ENCODE measurements around the gene GDPD1.
"Not testable (repeated sequence)": the region's sequence is repeated elsewhere in the genome, so short reads cannot be mapped to it uniquely, and the experiment has no call there.

The GDPD1 gene

DNA sequence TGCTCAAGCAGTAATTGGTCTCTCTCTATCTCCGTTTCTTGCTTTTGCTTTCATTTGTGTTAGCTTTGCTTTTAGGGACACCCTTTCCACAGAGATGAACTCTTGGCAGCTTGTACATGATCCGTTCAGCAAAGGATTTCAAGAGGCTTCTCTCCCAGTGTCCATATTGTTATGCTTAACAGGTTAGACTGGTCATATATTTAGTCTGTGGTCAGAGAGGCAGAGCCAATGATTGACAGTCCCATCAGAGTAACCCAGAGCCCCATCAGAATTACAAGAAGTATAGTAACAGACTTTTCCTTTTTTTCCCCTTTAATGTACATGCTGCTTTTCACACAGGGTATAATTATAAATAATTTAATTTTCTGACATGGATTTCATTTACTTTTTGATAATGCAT, 34.4 kb downstream of the GDPD1 start:
- DNase-seq = no peak

DNA sequence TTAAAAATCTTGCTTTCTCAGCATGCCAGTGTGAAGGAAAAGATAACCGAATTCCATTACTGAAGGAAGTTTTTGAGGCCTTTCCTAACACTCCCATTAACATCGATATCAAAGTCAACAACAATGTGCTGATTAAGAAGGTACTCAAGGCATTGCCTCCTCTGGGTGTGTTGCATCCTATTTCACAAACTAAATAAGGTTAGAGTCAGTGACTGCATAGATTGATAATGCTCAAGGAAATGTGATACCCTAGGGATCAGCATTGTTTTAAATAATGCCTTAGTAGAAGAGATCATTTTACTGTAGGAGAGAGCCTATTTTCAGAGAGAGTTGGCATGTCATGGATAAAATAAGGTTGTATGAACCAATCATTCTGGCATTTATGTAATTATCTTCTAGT, 36.8 kb downstream of the GDPD1 start:
- no peak for DNase-seq

DNA sequence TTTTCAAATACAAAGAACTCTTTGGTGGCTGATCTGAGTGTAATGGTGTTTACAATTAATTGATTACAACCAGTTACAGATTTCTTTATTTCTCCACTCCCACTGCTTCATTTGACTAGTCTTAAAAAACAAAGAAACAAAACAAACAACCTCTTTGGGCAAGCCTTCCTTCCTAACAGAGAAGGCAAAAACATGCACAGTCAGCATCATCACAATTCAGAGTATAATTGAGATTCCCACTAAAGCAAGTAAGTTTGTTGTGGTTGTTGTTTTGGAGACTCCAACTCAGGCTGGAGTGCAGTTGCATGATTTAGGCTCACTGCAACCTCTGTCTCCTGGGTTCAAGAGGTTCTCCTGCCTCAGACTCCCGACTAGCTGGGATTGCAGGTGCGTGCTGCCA, 40.4 kb downstream of the GDPD1 start:
- no peak for DNase-seq

DNA sequence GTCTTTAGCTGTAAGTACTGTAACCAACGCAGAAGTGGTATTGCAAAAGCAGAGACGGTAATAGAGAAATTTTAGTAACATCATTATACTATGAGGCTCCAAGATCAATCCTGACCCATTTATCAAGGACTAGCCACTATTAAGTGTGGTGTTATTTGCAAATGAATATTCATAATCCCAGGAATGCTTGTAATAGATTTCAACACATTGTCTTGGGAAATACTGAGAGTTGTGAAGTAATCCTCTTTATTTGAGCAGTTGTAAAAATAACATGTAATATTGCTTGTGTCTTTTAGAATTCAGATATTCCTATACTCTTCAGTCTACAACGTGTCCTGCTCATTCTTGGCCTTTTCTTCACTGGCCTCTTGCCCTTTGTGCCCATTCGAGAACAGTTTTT, 46.4 kb downstream of the GDPD1 start:
- DNase-seq = no peak

DNA sequence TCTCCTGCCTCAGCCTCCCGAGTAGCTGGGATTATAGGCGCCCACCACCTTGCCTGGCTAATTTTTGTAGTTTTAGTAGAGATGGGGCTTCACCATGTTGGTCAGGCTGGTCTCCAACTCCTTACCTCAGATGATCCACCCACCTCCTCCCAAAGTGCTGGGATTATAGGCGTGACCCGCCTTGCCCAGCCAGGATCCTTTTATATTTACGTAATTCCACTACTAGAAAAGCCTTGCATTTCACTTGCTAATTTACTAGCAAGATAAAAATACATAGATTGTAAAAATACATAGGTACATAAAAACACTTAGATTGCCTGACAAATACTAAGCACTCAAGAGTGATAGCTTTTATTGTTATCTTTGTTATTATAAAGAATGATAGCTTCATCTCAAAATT, 47.5 kb downstream of the GDPD1 start:
- DNase-seq = no peak

DNA sequence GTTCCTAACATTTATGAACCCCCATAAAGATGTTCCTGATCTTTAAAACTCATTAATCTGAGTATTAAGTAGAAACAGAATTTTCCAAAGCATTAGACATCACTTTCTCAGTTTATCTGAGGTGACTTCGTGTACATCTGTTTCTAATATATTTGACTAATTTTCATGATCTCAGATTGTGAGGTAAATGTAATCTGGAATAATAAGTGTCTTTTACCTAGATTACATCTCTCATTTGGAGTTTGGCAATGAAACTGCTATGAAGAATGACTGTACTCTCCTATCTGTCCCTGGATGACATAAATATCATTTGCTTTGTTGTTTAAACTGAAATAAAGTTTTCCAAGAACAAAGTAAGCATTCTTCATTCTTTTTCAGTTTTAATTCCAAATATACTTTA, 55.3 kb downstream of the GDPD1 start:
- DNase-seq = no peak

DNA sequence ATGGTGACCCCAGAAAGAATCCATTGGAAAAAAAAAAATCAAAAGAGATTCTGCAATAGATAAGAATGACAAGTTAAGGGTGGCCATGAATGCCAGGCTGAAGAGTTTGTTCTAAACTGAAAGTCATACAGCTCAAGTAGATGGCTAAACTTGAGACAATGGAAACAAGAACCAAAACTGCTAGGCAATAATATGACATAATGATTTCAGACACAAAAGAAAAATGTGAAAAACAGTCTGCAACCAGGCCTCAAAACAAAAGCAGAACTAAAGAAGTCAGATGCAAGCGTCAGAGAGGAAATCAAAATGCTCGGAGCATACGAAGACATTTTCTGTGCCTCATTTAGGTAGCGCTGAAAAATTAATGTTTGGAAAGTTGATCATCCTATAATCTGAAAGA, 56.7 kb downstream of the GDPD1 start:
- no peak for DNase-seq

DNA sequence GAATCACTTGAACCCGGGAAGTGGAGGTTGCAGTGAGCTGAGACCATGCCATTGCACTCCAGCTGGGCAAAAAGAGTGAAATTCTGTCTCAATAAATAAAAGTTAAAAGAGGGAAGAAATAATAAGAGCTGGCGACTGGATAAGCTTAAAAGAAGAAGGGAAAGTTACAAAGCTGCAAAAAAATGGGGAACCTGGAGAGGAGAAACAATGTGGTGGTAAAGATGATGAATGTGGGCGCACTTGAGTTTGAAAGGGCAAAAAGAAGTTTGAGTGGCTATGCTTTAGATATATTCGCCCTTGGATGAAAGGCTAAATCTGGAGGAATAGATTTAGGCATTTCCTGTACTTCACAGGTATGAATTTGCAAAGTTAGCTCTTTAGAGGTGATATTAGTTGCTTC, 58.1 kb downstream of the GDPD1 start:
- DNase-seq = no peak

DNA sequence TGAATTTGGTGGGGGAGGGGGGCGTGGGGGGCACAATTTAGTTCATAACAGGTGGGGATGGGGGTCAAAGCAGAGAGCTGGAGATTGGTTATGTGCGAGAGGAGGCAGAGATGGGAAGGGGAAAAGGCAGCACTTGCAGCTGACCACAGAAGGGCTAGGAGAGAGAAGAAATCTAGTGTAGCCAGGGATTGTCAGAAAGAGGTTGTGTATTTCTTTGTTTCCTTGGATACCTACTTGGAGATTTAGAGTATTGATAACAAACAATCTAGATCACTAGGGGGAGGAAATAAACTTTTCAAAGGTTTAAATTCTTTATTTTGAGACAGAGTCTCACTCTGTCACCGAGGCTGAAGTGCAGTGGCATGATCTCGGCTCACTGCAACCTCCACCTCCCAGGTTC, 64.0 kb downstream of the GDPD1 start:
- no peak for DNase-seq

DNA sequence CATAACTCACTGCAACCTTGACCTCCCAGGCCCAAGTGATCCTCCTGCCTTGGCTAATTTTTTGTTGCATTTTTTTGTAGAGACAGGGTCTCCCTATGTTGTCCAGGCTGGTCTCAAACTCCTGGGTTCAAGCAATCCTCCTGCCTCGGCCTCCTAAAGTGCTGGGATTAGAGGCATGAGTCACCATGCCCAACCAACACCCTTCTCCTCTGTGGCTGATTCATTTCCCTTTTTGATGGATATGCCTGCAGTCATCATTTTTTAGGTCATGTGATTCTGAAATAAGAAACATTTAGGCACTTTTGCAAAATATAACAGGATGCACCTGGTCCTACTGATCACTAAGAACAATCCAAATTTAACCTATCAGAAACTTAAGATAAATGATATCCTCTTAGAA, 67.1 kb downstream of the GDPD1 start:
- DNase-seq = no peak

DNA sequence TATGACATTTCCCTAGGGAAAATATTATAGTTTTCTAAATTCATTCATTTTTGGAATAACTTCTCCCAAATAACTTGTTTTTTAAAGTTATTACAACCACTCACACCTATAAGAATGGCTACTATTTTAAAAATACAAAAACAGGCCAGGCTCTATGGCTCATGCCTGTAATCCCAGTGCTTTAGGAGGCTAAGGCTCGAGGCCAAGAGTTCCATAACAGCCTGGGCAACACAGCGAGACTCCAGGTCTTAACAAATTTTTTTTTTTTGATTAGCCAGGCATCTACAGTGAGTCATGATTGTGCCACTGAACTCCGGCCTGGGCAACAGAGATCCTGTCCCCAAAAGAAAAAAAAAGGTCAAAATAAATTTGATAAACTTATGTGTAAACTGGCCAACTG, 67.6 kb downstream of the GDPD1 start:
- no peak for DNase-seq

DNA sequence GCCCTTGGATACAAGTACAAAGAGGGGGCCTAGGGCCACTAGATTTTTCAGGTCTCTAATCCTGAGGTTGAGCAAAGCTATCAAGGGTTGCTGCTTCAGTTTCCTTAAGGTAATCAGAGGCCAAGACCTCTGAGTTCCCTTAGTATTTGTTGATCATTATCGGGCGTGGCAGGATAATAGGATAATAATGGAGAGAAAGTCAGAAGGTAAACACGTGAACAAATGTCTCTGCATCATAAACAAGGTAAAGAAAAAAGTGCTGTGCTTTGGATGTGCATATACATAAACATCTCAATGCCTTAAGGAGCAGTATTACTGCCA, 69.6 kb downstream of the GDPD1 start:
- no peak for DNase-seq

DNA sequence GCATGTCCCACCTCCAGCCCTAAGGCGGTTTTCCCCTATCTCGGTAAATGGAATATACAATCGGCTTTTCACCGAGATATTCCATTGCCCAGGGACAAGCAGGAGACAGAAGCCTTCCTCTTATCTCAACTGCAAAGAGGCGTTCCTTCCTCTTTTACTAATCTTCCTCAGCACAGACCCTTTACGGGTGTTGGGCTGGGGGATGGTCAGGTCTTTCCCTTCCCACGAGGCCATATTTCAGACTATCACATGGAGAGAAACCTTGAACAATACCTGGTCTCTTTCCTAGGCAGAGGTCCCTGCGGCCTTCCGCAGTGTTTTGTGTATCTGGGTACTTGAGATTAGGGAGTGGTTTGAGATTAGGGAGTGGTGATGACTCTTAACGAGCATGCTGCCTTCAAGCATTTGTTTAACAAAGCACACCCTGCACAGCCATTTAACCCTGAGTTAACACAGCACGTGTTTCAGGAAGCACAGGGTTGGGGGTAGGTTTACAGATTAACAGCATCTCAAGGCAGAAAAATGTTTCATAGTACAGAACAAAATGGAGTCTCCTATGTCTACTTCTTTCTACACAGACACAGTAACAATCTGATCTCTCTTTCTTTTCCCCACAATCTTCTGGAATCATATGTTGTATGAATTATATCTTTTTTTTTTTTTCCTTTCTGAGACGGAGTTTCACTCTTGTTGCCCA, 70.1 kb downstream of the GDPD1 start:
- not testable (repeated sequence) for DNase-seq

DNA sequence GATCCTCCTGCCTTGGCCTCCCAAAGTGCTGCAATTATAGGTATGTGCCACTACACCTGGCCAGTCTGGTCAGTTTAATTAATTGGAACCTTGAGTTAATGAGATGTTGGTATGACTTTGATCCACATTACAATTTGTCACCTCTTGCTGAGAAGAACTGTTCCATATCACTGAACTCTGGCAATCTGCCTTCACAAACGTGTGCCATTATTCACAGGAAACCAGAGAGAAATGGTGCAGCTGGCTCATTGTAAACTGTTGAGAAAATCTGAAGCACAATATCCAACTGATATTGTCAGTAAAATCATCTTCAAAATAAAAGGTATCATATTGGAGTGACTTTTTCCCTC, 71.8 kb downstream of the GDPD1 start:
- no peak for DNase-seq

DNA sequence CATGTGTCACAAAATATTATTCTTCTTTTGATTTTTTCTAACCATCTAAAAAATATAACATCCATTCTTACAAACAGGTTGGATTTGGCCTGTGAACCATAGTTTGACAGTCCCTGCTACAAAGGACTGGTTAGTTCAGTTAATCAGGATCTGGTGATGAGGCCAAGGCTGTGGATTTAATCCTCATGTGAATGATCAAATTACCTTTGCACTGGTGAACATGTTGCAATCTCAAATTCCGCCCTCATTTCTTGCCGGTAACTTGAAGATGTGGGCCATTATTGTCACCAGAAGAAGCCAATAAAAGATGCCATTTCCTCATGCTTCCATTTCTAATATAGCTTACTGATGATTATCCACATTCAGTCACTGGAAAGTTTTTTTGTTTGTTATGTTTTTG, 75.9 kb downstream of the GDPD1 start:
- no peak for DNase-seq

DNA sequence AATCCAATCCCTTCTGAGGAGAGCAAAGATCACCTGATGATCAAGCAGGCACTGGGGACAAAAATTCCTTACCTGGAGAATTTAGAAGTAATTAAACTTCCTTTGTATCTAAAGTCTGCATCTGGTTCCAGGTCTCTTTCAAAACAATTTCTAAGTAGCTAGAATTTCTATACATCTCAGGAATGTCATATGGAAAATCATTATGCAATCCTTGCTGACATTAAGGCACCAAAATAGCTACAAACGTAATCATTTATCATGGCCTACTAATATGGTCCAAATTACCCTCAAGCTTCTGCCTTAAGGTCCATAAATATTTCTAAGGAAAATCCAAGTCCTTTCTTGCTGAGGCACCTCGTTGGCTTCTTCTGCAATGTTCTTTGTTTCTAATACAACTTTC, 78.2 kb downstream of the GDPD1 start:
- DNase-seq = no peak

DNA sequence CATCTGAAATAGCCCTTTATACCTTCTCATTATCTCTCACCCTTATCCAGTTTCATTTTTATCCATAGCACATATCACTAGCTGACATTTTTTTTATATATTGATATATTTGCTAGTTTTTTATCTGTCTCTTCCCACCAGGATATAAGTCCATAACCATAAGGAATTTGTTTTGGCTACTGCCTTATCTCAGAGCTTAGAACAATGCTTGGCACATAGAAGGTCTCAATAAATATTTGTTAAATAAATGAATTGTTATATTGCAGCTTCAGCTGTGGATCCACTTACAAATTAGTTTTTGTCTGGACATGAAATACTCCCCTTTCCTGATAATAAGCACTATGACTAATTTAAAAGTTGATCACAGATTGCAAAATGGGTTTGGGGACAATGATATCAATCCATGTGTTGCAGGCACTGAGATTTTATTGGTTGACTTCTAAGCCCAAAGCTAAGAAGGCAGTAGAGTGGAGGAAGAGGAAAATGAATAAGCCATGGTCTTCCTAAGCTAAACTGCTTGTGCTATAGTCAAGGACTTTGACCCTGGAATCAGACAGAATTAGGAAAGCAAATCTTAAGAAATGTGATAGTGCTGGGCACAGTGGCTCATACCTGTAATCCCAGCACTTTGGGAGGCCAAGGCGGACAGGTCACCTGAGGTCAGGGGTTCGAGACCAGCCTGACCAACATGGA, 79.2 kb downstream of the GDPD1 start:
- DNase-seq = no peak

DNA sequence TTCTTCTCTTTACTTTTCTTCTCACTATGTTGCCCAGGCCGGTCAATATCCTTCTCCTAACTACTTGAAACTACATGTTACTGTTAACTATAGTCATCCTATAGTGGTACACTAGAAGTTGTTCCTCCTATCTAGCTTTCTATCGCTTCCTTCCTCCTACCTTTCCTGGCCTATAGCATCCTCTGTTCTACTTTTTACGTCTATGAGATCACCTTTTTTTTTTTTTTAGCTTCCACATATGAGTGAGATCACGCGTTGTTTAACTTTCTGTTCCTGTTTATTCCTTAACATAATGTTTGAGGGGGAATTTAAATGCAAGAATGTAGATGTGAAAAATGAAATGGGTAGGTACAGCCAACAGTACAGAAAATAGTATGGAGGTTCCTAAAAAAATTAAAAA, 80.6 kb downstream of the GDPD1 start:
- DNase-seq = no peak

DNA sequence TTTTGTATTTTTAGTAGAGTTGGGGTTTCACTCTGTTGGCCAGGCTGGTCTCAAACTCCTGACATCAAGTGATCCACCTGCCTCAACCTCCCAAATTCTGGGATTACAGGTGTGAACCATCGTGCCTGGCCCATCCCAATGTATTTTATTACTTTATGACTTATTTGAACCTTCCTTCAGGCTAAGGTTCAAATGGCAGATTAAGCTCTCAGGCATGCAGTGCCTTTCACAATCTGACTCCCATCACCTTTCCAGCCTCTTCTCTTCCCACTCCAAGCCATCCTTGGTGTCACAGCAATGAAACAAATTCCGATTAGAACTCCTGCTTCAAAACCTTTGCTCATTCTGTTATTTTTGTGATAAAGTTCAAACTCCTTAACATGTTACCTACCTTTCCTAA, 84.5 kb downstream of the GDPD1 start:
- DNase-seq = no peak

DNA sequence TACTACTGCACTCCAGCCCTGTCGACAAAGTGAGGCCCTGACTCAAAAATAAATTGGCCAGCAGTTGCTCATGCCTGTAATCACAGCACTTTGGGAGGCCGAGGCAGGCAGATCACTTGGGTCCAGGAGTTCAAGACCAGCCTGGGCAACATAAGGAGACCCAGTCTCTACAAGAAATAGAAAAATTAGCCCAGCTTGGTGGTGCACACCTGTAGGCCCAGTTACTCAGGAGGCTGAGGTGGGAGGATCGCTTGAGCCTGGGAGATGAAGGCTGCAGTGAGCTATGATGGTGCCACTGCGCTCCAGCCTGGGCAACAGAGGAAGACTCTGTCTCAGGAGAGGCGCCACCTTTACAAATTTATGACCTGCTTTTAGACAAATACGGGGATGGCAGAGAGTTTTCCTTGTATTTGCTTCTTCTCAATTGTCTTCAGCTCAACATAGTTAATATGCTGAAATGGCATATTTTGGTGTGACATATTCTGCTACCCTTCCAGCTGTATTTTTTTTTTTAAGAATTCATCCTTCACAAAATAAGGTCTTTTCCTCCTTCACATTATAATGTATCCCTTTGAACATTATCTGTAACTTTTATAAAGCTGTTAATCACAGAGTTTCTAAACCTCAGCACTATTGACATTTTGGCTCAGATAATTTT, 90.1 kb downstream of the GDPD1 start:
- DNase-seq = no peak

DNA sequence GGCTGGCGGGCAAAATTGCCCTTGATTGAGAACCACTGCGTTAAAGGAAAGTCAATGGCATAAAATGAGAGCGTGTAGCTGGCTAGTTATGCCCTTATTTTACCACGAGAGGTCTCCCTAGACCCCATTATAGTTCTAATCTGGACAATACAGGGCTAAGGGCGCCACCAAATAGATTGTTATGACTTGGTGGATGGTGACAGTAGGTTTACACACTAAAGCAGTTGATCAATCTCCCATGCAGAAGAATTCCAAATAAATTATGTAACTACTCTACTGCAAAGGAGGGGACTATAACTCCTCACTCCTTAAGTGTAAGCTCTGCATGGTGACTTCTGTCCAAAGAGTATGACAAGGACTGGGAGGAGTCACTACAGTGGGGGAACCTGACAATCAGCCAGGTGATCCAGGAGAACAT, 90.7 kb downstream of the GDPD1 start:
- peak; percentile 10 for DNase-seq

DNA sequence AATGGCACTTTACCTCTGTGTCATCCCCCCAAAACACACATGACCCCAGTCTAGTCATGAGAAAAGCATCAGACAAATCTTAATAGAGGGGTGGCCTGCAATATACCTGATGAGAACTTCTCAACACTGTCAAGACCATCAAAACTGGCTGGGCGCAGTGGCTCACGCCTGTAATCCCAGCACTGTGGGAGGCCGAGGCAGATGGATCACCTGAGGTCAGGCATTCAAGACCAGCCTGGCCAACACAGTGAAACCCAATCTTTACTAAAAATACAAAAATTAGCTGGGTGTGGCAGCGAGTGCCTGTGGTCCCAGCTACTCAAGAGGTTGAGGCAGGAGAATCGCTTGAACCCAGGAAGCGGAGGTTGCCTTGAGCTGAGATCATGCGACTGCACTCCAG, 91.2 kb downstream of the GDPD1 start:
- not testable (repeated sequence) for DNase-seq

DNA sequence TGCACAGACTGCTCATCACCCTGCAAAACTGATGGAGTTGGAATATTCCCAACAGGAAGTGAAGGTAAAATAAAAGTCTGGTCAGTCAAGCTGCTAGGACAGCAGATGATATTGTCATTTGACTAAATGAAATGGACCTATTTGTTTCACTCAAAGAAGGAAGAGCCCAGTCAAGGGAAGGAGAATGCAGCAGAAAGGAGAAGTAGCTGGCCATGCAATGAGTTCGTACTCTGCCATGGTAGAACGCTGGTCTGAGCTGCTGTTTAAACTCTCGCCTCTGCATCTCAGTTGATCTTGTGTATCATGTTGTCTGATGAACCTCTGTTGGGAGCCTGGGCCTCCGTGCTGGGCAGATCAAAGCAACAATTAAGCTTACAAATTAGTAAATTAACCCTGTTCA, 95.6 kb downstream of the GDPD1 start:
- DNase-seq = no peak
